ENCODE results near the gene RAD51B.
"Not testable (repeated sequence)": the region's sequence is repeated elsewhere in the genome, so short reads cannot be mapped to it uniquely, and the experiment has no call there.

Gene RAD51B

DNA sequence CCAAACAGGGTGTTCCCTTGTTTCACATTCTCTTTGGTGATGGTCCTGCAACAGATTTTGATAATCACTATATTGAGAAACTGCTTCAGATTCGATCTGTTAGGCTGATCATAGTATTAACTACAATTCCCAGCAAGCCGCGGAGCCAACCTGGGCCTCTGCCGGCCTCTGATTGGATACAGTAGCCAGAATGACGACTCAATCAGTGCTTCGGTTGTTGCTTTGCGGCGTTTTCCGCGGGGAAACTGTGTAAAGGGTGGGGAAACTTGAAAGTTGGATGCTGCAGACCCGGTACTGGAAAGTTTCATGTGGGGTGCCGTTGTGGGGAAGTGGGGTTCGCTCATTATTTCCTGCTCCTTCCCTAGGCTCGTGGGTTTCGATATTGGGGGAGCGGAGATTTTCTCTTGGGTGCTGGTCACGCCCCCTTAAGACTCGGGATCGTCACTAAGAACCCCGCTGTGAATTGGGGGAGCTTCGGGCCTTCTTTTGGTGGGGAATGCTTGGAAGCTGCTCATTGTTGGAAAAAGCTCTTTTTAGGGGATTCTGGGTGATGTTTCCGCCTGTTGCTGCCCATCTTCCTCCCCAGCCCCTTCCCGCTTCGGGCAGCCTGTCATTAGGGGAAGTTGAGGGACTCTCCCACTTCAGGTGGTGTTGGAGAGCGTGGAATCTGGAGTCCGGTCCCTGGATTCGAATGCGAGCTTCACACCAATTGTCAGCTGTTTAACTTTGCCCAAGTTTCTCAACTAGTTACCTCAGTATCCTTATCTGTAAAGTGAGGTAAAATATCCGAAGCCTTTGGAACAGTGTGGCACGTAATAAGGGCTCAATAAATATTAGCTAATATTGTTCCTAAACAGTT is at the start of gene RAD51B:
Gene RAD51B (plus strand): TSS at position 217 of the 859 bp plus-strand sequence.
- peak; percentile 57 to 74 for DNase-seq (ENCODE audit: low read depth in 1 of 2, low spot score in 1 of 2)

GRCh38 chr14:67773844-67774377 is 45.7 kb upstream of the RAD51B start:
- no peak for DNase-seq (ENCODE audit: low read depth in 1 of 2, low spot score in 1 of 2)

GRCh38 chr14:67776653-67777322 is 42.8 kb upstream of the RAD51B start:
- DNase-seq (ENCODE audit: low read depth in 1 of 2, low spot score in 1 of 2): no peak

GRCh38 chr14:67778792-67779191 is 40.8 kb upstream of the RAD51B start:
- DNase-seq (ENCODE audit: low read depth in 1 of 2, low spot score in 1 of 2): no peak

GRCh38 chr14:67782090-67782489 is 37.5 kb upstream of the RAD51B start:
- no peak for DNase-seq (ENCODE audit: low read depth in 1 of 2, low spot score in 1 of 2)

GRCh38 chr14:67784244-67784823 is 35.2 kb upstream of the RAD51B start:
- DNase-seq (ENCODE audit: low read depth in 1 of 2, low spot score in 1 of 2): no peak

GRCh38 chr14:67785270-67786109 is 34.1 kb upstream of the RAD51B start:
- no peak for DNase-seq (ENCODE audit: low read depth in 1 of 2, low spot score in 1 of 2)

GRCh38 chr14:67787673-67788072 is 31.9 kb upstream of the RAD51B start:
- no peak for DNase-seq (ENCODE audit: low read depth in 1 of 2, low spot score in 1 of 2)

DNA sequence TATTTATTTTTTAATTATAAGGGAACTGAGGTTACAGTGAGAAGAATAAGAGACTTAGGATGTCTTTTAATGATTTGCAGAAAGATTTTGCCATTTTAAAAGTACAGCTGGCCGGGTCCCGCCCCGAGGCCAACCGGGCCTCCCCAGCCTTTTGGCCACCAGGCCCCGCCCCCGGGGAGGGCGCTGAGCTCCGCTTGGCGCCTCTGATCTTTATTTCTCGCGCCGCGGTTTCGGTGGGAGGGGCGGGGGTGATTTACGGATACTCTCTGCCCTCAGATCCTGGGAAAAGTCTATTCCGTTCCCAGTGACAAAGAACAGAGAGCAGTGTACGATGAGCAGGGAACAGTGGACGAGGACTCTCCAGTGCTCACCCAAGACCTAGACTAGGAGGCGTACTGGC is 20.8 kb upstream of the RAD51B start:
- DNase-seq (ENCODE audit: low read depth in 1 of 2, low spot score in 1 of 2): no peak

- DNase-seq (ENCODE audit: low read depth in 1 of 2, low spot score in 1 of 2): no peak
These were observed 18.8 kb upstream of the RAD51B start for GRCh38 chr14:67800743-67801142.

GRCh38 chr14:67806246-67806645 is 13.3 kb upstream of the RAD51B start:
- no peak for DNase-seq (ENCODE audit: low read depth in 1 of 2, low spot score in 1 of 2)

- no peak for DNase-seq (ENCODE audit: low read depth in 1 of 2, low spot score in 1 of 2)
These were observed 4.8 kb upstream of the RAD51B start for GRCh38 chr14:67814821-67815220.

DNA sequence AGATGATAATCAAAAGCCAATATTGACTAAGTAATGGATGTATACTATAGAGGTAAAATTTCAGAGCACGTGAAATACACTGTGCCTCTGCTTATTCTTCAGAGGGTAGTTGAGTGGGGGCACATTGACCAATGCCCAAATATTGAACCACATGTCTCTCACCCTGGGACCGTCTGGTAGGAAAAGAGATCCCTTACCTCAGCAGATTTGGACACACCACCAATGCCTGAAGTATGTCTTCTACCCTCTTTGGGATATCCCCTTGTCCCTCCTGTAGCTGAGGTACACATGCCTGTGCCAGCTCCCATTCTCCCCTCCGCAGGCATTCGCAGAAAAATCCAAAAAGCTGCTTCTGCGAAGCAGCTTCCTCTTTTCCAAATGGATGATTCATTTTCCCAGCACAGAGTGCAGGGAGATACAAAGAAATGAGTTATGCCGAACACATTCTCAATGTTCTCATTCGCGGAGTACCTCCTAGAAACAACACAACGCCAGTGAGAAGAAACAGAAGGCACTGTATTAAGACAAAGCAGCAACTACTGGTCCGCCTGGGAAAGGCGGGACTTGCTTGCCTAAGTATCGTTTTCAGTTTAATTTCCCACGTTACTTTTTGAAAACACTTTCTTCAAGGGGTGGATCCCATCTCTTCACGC is 3.9 kb upstream of the RAD51B start:
- no peak for DNase-seq (ENCODE audit: low read depth in 1 of 2, low spot score in 1 of 2)

- peak; percentile 77 to 79 for DNase-seq (ENCODE audit: low read depth in 1 of 2, low spot score in 1 of 2)
These were observed 3.1 kb upstream of the RAD51B start, which contains the start of gene ZFYVE26 for GRCh38 chr14:67816326-67817002. TSS of gene ZFYVE26 (minus strand) at chr14:67816590. CDS start at chr14:67815963, 627 bp downstream.

GRCh38 chr14:67817750-67818438 is 1.7 kb upstream of the RAD51B start:
- no peak for DNase-seq (ENCODE audit: low read depth in 1 of 2, low spot score in 1 of 2)

DNA sequence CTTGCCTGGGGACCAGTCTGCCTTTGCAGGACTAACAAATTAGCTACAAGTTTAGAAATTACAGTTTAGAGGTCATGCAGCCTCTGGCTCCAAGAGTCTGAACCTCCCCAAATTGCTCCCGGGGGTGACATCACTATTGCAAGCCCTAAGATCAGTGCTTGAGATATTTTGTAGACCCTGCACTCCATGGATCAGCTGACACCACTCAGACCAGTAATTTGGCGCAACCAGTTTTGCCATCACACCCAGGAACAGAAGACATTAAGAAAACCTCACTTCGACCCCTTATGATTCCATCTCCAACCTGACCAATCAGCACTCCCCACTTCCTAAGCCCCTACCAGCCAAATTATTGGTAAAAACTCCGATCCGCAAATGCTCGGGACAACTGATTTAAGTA is 1.1 kb upstream of the RAD51B start:
- DNase-seq (ENCODE audit: low read depth in 1 of 2, low spot score in 1 of 2): not testable (repeated sequence)

DNA sequence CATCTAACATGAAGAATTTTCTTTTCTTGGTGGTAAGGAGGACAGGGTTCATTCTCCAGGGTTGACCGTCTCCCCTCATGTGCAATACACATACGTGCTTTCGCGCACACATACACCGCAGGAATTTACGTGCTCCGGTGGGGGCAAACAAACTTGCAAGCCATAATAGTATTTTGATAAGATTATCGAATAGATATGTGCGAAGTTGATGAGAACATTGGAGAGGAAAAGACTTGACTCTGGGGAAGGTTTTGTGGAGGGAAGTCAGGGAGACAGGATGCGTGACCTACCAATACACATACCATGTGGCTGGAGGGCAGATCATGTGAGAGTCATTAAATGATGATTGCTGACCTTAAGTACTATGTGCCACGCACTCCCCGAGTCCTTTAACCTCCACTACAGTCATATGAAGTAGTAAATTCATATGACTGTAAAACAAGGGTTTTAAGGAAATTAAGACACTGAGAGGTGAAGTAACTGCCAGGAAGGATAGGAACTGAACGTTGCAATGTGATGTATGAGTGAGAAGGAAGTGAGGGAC is 921 bp downstream of the RAD51B start:
- DNase-seq (ENCODE audit: low read depth in 1 of 2, low spot score in 1 of 2): no peak

DNA sequence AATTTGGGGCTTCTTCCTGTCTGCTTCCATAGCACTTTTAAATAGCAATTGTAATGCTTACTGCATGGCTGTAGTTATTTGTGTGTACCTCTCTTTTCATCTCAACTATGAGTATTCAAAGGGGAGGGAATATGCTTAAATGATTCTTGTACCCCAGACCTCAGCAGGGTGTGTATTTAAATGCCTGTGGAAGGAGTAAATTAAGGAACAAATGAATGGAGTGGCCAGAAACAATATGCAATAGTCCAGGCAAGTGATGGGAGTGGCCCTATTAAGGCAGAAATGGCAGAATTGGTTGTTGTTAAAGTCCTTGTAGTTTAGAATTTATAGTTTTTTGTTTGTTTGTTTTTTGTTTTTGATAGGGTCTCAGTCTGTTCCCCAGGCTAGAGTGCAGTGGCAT is 1.5 kb downstream of the RAD51B start:
- DNase-seq (ENCODE audit: low read depth in 1 of 2, low spot score in 1 of 2): no peak

DNA sequence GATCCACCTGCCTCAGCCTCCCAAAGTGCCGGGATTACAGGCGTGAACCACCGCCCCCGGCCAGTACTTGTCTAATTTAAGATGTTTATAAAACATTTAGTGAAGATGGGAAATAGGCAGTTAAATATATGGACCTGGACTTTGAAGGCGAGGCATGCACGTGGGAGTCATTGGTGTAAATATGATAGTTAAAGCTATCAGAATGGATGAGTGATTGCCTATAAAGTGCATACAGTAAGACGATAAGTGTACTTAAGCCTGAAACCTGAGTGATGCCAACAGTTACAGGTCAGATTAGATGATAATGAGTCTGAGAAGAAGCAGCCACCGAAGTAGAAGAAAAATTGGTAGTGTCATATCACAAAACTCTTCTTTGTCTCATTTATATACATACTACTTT is 11.5 kb downstream of the RAD51B start:
- DNase-seq (ENCODE audit: low read depth in 1 of 2, low spot score in 1 of 2): no peak
